Measurements from ENCODE around the gene DNAH11.
A peak's percentile ranks its signal among the peaks of the same experiment; 100 is the strongest.
"Not testable (repeated sequence)": the region's sequence is repeated elsewhere in the genome, so short reads cannot be mapped to it uniquely, and the experiment has no call there.

Gene DNAH11

DNA sequence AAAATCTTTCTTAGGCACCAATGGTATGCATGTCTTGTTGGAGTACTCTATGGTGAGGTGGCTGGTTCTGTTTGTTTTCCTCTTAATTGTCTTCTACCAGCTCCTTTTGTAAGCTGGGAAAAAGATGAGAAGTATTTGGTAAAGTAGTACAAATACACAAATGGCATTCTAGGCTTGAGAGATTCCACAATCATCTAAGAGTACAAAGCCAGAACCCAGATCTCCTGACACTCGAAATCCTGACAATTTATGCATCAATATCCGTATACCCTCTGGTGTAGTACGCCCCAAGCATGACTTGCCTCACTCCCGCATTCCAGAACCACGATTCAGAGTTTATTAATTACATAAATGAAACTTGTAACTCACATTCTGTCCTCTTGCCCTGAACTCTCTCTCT, 359.4 kb downstream of the DNAH11 start:
- DNase-seq, result no peak

DNA sequence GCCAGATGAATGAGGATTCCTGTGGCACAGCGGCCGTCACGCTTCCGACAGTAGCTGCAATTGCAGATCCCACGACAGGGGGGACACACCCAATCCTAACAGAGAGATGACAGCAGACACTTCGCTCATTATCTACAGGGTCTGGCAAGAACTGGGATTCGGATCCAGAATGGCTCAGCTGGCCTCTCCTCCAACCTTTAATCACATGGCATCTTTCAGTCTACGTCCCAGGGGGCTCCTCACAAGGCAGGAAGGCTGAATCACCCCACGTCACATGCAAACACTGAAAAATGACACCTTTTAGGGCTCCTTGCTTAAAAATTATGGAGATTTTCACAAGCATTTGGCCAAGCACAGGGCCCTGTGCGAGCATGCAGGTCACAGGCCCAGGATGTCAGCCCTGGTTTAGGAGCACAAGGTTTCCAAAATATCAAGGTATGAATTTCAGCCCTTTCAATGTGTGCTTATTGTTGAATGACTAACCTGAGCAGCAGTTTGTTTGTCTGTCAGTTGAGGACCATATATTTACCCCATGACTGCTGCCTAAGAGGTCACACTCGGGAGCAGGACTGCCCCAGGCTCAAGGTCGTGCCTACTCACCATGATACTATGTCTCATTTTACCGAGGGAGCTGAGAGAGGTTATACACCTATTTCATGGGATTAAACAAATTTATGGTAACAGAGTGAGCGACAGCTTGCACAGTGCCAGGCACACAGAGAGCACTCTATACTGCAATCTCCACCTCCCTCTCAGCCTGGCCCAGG, 360.4 kb downstream of the DNAH11 start:
- DNase-seq, result no peak

DNA sequence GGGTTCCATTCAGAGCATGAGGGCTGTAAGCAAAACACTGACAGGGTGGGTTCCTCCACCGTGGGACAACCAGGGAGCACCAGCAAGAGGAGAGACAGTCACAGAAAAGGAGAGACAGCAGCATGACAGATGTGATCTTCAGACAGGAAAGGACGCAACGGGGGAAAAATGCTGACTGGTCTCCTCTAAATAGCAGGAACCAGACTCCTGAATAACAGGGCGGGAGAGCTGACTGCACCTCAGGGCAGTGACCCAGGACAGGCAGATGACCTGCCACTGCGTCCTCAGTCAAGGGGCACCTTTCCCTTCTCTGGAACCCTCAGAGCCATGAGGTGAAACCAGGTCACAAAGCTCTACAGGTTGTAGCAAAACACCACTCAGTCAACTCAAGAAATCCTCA, 365.9 kb downstream of the DNAH11 start:
- no peak for DNase-seq

DNA sequence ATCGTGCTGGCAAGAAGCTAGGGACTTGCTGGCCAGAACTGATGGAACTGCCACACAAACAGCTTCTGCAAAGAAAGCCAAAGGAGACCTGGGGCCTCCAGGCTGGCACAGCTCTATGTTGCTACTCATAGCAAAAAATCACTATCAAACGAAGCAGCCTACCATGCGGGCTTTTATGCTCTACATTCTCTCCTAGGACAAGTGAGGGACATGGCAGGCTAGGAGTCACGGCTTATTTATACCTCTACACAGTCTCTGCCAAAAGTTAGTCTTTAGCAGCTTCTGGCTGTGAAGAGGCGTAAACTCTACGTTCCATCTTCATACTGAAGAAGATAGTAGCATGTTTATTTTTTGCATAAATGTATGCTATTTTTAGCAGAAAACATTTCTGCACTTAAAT, 367.4 kb downstream of the DNAH11 start:
- no peak for DNase-seq

DNA sequence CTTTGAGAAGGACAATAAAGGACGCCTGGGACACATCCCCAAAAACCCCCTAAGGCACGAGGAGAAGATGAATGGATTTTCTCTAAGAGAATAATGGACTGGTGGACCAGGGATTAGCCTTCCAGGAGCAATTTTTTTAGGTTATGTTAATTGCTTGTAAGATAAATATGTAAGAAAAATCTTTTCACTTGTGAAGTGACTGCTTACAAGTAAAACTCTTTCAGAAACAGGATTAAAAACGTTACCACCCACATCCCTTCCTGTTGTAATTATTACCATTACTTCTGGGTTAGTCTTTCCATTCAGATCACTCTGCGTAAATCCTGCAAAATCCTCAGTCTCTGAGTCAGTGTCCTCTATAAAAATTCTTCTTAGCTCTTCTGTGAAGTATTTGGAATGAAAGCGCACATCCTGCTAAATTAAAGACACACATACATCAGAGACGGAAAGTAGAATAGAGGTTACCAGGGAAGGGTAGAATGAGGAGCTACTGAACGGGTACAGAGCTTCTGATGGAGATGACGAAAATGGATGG, 368.6 kb downstream of the DNAH11 start:
- DNase-seq, result no peak

DNA sequence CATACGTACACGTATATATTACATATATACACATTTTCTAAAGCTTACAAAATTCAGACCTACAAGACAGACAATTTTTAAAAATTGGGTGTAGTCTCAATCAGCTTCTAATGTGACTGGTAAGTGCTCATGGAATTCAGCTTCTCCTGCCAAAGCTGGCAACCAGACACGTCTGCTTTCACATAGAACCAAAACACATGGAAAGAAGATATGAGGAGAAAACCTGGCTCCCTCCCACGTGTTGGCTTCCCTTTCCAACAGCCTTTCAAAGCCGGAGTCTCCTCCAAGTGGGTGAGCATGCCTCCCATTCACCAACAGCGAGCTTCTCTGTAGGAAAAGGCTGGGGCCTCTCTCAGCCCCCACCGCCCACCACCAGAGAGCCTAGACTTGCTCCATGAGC, 369.5 kb downstream of the DNAH11 start:
- DNase-seq, result no peak

DNA sequence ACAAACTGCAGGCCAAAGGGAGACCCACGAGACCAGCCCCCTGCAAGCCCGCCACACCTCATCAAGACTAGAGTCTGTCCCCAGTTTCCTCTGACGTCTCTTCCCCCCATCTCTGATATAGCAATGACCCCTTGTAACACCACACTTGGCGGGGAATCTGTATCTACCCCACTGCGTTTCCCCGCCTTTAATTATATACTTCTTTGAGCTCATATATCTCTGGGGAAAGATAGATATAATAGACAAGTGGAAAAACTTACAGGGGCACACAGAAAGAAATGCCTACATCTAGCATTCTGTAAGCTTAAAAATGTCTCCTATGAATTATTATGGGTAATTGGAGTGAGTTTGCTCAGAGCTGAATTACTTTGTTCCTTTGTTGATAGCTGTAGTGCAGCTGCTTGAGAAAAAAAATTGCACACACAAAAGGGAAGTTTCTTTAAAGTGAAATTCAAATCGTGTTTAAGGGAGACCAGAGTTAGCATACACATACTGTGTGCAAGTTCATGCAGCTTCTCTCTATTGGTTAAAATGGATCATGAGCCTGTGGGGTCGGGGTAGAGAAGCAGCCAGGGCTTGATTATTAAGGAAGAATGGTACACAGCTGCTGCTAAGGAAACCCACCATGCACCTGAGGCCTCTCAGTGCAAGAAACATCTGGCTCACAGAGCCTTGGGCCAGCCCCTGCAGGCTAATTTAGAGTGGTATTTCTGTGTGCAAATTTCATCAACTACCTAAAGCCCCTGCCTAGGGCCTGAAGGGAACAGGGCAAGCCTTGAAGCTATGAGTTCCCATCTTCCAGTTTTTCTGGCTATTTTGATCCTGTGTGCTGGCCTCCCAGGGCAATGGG, 370.3 kb downstream of the DNAH11 start:
- peak; percentile 37 for DNase-seq

DNA sequence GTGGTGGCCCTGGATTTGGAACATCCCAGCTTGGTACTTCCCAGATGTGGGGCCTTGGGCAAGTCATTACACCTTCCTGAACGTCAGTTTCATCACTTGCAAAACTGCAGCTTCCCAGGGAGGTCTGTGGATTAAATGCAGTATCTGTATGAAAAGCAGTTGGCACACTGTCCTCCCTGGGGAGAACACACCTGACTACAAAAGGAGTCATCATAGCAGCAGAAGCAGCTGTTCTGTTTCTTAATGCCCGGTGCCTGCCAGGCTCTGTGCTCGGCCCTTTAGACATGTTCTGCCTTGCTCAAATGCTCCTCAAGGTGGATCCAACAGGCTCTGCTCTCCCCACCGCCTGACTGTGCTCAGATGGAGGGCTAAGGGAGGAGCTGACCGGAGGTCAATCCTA, 371.8 kb downstream of the DNAH11 start:
- no peak for DNase-seq

DNA sequence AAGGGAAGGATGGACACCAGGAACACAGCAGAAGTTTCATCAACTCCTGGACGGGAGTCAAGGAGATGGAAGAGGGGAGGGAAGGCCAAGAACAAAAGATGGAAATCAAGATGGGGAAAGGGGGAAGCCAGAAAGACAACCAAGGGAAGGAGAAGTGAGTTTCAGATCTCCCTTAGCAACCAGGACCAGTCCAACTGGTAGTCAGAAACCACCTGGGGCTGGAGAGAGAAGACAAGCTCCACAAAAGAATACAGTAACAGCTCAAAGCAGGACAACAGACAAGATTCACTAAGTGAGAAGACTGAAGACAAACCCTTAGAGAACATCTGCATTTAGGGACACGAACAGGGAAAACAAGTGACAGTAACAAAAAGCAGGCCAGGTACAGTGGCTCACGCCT, 372.3 kb downstream of the DNAH11 start:
- DNase-seq, result no peak

DNA sequence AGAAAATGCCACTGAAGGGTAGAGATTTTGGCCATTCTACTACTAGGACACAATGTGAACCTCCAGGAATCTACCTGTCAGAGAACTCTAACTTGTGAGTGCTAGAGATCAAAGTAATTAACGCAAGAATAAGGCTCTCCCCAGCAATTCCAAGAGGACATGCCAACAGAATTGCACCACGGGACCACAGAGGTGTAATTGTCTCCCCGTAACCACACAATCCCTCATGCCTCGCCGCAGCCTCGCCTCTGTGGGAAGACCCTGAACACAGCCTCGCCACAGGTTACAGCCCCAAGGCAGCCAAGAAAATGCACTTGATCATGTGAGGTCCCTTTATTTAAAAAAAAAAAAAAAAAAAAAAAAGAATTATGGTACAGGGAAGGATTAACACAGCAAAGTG, 373.3 kb downstream of the DNAH11 start:
- DNase-seq, result no peak

DNA sequence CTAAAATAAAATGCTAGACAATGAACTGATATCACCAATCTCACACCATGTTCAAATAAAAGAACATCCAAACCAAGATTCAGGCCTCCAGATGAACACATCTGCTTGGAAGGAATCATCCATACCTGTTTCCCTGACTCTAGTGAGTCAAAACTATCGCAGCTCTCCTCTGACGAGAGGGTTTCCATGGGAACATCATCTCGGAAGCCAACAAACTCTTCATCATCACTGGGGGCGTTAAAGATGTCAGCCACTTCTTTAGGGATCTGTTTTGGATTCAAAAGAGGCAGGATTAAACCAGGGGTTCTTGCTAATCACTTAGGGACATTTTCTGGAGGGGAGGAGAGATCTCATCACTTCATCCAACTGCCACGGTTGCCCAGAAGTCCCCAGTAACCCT, 373.8 kb downstream of the DNAH11 start:
- no peak for DNase-seq

DNA sequence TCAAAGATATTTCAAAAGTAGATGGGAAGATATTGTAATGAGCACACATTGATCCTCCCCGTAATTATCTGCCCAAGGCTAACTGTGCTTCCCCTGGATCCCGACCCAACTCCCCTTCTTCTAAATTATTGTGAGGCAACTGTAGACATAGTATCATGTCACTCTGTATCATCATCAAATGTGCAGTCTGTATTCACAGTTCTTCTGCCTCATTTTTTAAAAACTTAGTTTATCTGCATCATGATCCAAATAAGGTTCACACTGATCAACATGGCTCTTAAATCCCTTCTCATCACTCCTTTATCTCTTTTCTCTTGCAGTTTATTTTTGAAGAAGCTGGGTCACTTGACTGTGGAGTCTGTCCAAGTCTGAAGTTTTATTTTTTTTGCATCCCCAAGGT, 375.4 kb downstream of the DNAH11 start:
- no peak for DNase-seq

DNA sequence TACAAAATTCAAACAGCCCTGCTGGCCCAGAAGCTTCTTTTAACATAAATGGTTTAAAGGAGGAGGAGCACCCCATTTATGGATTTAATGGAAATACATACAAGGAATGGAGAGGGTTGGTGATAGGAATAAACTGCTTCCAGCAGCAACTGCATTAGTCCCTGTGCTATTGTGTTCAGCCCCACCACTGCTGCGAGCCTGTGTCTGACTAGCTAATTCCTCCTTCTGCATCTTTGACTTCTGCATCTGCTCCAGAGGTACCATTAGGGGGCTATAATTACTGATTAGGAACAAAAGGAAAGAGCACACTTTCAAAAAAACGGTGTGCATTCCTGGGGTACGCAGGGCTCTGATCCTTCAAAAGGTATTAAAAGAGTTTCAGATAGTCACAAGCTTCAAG, 378.1 kb downstream of the DNAH11 start:
- no peak for DNase-seq

DNA sequence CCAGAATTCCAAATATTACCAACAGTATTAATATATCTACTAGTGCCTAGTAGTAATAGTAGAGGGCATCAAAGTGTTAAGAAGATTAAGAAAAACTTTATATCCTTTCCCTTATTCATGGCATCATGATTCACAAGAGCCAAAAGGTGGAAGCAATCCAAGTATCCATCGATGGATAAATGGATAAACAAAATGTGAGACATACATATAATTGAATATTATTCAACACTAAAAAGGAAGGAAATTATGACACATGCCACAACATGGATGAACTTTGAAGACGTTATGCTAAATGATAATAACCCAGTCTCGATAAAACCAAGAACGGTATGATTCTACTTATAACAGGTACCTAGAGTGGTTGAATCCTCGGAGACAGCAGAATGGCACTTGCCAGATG, 379.8 kb downstream of the DNAH11 start:
- DNase-seq, result no peak

DNA sequence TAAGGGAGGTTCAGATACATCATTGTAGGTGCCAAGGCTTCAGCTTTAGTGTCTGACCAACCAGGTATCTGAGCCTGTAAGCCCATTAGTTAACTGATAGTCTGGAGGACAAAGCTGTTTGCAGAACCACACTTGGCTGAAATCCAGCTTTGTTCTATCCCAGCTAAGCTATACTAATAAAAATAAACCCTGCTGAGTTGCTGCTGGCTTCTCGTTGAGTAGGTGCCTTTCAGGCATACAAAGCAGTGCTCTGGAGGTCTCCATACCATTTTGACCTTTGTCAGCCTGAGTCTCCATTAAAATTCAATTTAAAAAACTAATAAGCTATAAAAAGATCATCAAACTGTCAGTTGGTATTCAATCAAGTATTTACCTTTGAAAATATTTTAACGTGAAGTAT, 380.8 kb downstream of the DNAH11 start:
- DNase-seq, result no peak

DNA sequence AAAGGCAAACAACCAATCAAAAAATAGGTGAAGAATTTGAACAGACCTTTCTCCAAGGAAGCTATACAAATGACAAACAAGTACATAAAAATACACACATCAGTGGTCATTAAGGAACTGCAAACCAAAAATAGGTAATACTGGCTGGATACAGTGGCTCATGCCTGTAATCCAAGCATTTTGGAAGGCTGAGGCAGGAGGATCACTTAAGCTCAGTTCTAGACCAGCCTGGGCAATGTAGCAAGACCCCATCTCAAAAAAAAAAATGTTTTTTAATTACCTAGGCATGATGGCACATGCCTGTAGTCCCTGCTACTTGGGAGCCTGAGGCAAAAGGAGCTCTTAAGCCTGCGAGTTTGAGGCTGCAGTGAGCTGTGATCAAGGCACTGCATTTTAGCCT, 383.6 kb downstream of the DNAH11 start:
- DNase-seq, result no peak

DNA sequence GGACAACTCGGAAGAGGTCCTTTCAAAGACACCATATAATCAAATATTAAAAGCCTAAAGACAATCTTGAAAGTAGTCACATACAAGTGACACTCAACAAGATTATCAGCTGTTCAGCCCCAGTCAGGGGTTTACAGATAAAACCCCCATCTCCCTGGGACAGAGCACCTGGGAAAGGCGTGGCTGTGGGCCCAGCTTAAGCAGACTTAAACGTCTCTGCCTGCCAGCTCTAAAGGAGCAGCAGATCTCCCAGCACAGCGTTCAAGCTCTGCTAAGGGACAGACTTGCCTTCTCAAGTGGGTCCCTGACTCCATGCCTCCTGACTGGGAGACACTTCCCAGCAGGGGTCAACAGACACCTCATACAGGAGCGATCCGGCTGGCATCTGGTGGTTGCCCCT, 384.9 kb downstream of the DNAH11 start:
- DNase-seq, result no peak

DNA sequence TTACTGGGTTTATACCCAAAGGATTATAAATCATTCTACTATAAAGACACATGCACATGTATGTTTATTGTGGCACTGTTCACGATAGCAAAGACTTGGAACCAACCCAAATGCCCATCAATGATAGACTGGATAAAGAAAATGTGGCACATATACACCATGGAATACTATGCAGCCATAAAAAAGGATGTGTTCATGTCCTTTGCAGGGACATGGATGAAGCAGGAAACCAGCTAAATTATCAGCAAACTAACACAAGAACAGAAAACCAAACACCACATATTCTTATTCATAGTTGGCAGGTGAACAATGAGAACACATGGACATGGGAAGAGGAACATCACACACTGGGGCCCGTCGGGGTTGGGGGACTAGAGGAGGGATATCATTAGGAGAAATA, 390.5 kb downstream of the DNAH11 start:
- not testable (repeated sequence) for DNase-seq

DNA sequence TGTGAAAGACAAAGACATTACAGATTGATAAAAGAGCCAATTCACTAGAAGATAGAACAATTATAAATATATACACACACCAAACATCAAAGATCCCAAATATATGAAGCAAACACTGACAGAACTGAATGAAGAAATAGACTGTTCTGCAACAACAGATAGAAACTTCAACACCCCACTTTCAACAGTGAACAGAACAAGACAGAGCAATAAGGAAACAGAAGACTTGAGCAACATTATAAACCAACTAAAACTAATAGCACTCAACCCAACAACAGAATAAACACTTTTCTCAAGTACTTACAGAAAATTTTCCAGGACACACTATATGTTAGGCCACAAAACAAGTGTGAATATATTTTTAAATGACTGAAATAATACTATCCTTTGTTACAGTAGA, 392.0 kb downstream of the DNAH11 start:
- peak; percentile 40 for DNase-seq

DNA sequence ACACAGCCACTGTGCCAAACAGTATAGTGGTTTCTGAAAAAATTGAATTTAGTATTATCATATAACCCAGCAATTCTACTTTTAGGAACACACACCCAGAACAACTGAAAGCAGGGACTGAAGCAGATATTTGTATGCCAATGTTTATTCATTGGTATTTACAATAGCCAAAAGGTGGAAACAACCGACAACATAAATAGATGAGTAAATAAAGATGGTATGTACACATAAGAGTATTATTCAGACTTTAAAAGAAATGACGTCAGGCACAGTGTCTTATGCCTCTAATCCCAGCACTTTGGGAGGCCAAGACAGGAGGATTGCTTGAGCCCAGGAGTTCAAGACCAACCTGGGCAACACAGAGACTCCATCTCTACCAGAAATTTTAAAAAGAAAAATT, 395.6 kb downstream of the DNAH11 start:
- DNase-seq, result no peak

DNA sequence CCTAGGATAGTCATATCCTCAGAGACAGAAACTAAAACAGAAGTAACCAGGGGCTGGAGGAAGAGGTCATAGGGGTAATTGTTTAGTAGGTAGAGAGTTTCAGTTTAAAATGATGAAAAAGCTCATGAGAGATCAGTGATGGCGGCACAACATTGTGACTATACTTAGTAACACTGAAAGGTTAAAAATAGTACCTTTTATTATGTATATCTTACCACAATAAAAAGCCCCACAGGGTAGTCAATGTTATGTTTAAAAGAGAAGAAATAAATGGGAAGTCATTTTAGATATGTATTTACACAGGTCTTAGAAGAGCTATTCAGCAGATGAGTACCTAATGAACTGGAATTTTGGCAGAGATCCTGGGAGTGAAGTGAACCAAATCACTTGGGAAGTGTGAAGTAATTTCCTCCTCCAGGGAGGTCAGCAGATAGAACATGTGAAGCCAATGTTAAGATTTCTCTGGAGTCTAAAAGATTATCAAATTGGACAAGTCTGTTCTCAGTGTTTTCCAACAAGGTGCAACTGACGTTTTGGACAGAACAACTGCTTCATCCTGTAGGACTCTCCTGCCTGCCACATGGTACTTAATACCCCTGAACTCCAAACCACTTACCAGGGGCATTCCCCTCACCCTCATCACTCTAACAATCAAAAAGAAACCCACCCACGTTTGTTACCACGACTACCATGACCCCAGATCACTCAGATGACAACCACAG, 396.5 kb downstream of the DNAH11 start:
- no peak for DNase-seq

DNA sequence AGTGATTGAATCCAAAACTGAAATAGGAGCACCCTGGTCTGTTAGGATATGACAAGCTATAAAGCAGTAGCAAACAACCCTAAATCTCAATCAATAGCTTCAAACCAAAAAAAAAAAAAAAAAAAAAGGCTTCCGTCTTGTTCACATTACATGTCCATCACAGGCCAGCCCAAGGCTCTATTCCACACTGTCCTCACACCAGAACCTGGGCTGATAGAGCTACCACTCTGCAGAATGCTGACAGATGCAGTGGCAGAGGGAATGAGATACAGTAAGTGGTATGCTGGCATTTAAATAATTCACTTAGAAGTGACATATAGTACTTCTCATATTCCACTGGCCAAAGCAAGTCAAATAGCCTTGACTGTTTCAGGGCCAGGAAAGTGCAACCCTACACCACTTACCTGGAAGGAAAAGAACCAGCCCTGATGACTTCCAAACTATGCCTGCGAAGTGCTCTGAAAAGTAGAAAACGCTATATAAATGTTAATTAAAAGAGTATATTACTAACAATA, 397.1 kb downstream of the DNAH11 start:
- no peak for DNase-seq

DNA sequence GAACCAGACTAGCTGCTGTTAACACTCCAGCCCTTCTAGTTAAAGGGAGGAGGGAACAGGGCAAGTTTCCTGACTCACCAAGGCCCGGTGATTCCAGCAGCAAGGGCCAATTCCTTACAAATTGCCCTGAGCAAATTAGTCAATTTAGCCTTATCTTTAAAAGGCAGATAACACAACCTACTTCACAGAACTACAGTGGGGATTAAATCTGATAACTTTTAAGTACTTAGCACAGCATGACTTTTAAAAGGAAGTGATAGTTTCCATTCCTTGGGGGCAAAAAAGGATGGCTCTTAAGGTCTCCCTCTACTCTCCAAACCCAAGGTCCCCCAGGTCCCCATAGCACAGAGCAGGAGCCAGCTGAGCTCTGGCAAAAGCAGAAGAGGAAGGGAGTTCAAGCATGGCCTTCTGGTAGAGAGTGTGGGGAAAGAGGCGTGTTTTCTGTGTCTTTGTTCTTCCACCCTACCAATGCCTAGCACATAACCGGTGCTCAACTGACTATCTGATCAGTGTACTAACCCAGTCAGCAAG, 398.8 kb downstream of the DNAH11 start:
- DNase-seq, result peak; percentile 81

Data from MV-4-11 (cell line).